ENCODE data around the gene DCTD. TPM values are rescaled to one million over a fixed set of nuclear protein-coding genes. Genes with fewer than 3 reads are reported as not detected.

The DCTD gene
- total RNA-seq, 1 donor from 2014 or later, result 17.2 TPM

DNA sequence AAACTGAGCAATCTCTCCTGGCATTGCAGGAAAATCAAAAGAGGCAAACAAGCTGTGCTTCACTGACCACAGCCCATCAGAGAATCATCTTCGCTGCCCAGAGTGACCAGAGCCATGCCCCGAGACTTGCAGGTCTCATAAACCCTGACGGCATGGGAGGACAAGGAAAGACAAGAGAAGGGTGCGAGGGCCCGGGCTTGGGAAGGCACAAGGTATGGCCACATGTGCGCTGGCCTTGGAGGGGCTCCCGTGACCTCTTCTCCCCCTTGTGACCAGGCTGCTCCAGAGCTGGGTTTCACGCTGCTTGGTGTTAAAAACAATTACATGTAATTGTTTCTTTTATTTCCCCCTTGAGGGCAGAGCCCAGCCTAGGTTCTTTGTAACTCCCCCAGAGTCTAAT lies 20.8 kb downstream of the DCTD start:
- no peaks in the 10 kb centered on the region for H3K9me3 ChIP-seq
- H3K4me1 ChIP-seq, result no peaks in the 10 kb centered on the region
- no peak for DNase-seq (ENCODE audit: low spot score in 2 of 2)
- H3K27me3 ChIP-seq, result no peaks in the 10 kb centered on the region
- intact Hi-C loops (cut with DNase I), result no loop called here
- peaks cover 33 to 76% of the 10 kb centered on the region in 2 donors for H3K36me3 ChIP-seq
- no peak overlapping the region for H3K4me3 ChIP-seq
- H3K27ac ChIP-seq, result no peak overlapping the region
- TF ChIP-seq, protein P1, sequence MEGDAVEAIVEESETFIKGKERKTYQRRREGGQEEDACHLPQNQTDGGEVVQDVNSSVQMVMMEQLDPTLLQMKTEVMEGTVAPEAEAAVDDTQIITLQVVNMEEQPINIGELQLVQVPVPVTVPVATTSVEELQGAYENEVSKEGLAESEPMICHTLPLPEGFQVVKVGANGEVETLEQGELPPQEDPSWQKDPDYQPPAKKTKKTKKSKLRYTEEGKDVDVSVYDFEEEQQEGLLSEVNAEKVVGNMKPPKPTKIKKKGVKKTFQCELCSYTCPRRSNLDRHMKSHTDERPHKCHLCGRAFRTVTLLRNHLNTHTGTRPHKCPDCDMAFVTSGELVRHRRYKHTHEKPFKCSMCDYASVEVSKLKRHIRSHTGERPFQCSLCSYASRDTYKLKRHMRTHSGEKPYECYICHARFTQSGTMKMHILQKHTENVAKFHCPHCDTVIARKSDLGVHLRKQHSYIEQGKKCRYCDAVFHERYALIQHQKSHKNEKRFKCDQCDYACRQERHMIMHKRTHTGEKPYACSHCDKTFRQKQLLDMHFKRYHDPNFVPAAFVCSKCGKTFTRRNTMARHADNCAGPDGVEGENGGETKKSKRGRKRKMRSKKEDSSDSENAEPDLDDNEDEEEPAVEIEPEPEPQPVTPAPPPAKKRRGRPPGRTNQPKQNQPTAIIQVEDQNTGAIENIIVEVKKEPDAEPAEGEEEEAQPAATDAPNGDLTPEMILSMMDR (IDR thresholded peaks at IDR 0.05), result no peak

DNA sequence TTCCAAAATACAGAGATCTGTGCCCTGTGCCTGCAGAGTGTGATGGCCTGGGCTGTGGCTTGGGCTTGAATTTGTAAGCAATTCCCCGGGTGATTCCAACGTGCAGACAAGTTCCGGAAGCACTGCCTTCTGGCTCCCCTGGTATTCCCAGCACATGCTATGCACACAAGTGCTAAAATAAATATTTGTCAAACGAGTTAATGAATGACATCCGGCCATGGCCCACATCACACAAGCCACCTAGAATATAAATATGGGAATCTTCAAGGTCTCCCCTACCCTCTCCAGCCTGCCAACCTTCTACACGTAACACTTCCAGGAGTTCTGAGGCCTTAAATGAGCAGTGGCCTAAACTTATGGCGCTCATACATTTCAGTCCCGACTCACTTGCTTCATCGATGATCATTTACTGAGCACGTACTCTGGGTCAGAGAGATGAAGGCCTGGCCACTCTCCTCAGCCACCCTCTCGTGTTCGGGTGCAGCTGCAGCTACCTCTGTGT lies 21.3 kb downstream of the DCTD start:
- peaks cover 36 to 80% of the 10 kb centered on the region in 2 donors for H3K36me3 ChIP-seq
- H3K4me3 ChIP-seq, result no peak overlapping the region

DNA sequence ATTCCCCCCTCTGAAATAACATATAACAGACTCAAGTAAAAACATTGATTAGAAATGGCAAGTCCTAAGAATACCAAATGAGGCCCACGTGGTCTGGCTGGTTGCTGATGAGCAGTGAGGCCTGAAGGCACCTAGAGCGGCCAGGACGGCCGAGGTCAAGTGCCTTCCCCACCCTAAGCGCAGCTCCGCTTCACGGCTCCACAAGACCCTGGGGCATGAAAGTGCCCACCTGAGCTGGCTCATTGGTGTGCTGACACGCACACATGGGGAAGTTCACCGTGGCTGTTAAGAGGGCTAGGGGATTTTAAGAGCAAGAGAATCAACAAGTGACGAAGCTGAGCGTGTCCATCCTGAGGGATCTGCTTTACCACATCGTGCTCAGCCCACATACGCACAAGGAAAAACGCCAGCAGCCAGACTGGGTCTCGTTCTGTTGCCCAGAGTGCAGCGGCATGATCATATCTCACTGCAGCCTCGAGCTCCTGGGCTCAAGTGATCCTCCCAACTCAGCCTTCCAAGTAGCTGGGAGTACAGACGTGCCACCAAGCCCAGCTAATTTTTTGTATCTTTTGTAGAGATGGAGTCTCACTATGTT lies 22.4 kb downstream of the DCTD start:
- Histone ChIP-seq H3K4me3 (no peak overlapping the region), H3K27me3 (no peaks in the 10 kb centered on the region), H3K4me1 (no peaks in the 10 kb centered on the region), H3K9me3 (no peaks in the 10 kb centered on the region), H3K27ac (no peak overlapping the region), H3K36me3 (peaks cover 38 to 84% of the 10 kb centered on the region in 2 donors)
- intact Hi-C loops (cut with DNase I), result no loop called here
- TF ChIP-seq, protein P1 (IDR thresholded peaks at IDR 0.05), result no peak
- DNase-seq (ENCODE audit: low spot score in 2 of 2), result no peak

More for the DNA sequence above, 21.3 kb downstream of the DCTD start:
- Histone ChIP-seq H3K27me3 (no peaks in the 10 kb centered on the region), H3K9me3 (no peaks in the 10 kb centered on the region), H3K4me1 (no peaks in the 10 kb centered on the region), H3K27ac (no peak overlapping the region)
- TF ChIP-seq, protein P1 (IDR thresholded peaks at IDR 0.05), result no peak
- intact Hi-C loops (cut with DNase I), result no loop called here
- DNase-seq (ENCODE audit: low spot score in 2 of 2), result no peak

DNA sequence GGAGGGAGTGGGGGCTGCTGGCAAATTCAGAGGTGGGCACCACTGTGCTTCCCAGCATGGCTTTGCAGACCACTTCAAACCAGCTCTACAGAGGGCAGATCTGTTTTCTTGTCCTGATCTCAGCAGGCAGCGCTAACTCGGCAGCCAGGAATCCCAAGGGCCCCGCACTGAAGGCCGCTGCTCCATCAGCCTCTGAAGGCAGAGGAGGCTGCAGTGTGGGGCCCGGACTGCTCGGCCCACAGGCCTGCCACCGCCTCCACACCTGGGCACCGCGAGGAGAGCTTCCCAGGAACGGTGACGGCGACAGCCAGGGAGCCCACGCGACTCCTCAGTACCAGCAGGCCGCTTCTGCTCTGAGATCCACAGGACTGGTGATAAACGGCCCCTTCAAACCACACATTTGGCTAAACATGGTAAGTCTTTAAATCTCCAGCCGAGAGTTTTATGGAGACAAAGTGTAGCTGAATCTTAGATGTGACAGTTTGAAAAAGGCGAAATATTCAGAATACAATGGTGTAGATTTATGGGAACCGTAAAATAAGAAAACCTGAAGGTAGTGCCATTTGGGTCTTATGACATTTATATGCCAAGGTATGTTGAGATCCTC lies 23.6 kb downstream of the DCTD start:
- no peak overlapping the region for H3K27ac ChIP-seq
- DNase-seq (ENCODE audit: low spot score in 2 of 2), result no peak
- no peaks in the 10 kb centered on the region for H3K27me3 ChIP-seq
- no peak overlapping the region for H3K4me3 ChIP-seq
- peaks cover 33 to 88% of the 10 kb centered on the region in 2 donors for H3K36me3 ChIP-seq
- intact Hi-C loops (cut with DNase I), result no loop called here
- TF ChIP-seq, protein P1 (IDR thresholded peaks at IDR 0.05), result no peak
- no peaks in the 10 kb centered on the region for H3K9me3 ChIP-seq
- no peaks in the 10 kb centered on the region for H3K4me1 ChIP-seq

DNA sequence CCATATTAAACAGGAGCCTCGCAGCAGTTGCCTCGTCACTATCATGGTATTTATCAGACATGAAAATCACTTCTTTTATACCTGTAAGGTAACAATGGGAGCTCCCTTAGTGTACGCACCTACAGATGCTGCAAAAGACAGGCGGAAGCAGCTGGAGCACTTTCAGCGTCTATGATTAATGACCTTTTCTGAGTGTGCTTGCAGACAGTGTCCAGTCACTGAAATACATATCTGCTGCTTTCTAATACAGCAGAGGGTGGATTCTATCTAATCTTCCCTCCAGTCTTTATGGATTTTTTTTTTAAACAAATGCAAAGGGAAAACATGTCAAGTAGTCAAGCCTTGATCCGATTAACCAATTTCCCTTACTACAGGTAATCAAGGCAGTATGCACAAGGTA lies 24.1 kb downstream of the DCTD start:
- peaks cover 33 to 92% of the 10 kb centered on the region in 2 donors for H3K36me3 ChIP-seq
- DNase-seq (ENCODE audit: low spot score in 2 of 2), result no peak
- H3K27ac ChIP-seq, result no peak overlapping the region
- intact Hi-C loops (cut with DNase I), result no loop called here
- H3K27me3 ChIP-seq, result no peaks in the 10 kb centered on the region
- TF ChIP-seq, protein P1 (IDR thresholded peaks at IDR 0.05), result no peak
- no peaks in the 10 kb centered on the region for H3K4me1 ChIP-seq
- H3K9me3 ChIP-seq, result no peaks in the 10 kb centered on the region
- no peak overlapping the region for H3K4me3 ChIP-seq

Data from ascending aorta (tissue), 2 donors.